NK-92 (cell line): ENCODE results near the gene ADISSP.
A peak's percentile ranks its signal among the peaks of the same experiment; 100 is the strongest.
"Not testable (repeated sequence)": the region's sequence is repeated elsewhere in the genome, so short reads cannot be mapped to it uniquely, and the experiment has no call there.

ENCODE experiments used
- DNase-seq: peaks from one replicate; lab custom pipeline; 2025; ENCODE audit not compliant: unreplicated experiment; lab: John Stamatoyannopoulos, UW

Gene ADISSP

DNA sequence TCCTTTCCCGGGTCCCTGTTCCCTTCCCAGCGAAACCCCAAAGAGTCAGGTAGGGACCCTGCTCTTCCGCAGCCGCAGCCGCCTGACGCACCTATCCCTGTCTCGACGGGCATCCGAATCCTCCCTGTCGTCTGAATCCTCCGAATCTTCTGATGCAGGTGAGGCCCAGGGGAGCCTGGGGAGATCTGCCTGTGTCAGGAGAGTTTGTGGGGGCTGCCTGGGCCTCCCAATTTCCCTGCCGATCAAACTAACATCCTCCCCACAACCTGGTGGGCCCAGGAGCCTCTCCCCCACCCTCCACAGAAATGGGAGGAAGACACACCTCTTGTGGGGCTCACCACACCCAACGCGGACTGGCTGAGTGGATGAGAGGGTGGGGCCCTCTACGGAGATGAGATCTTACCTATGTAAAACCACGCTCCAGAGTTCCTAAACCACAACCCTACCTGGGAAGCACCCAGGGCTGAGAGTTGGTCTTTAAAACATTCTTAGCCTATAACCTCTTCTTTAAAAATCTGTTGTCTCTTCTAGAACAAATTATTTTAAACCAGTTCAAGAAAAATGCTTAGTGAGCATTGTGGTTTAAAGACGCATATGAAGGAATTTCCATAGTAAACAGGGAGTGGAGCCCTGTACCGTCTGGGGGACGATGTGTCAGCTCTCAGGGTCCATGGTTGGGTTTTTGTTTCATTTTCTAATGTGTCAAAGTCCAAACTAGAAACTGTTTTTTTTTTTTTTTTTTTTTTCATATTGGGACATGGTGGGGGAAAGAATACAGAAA lies 30.2 kb upstream of the ADISSP start:
- no peak for DNase-seq

DNA sequence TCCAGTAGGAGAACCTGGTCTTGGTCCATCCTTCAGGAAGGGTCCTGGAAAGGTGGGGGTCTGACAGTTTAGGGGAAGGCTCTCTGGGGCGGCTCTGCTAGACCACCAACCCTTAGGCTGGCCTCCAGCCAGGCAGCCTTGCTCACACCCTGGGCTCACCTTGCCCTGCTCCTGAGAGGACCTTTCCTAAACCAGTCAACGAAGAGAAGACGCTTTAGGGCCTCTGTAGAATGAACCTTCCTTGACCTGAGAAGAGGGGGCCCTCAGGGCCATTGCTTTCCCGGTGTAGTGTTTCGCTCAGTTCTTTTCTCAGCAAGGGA lies 29.6 kb upstream of the ADISSP start:
- no peak for DNase-seq

GRCh38 chr20:3796477-3797225 lies 29.1 kb upstream of the ADISSP start:
- no peak for DNase-seq

GRCh38 chr20:3795511-3796468 lies 28.2 kb upstream of the ADISSP start, which contains the start of gene CDC25B:
Gene CDC25B, plus strand, starts transcription at chr20:3796310. Its CDS starts 222 bp downstream, at chr20:3796532.
- peak; percentile 64 for DNase-seq

DNA sequence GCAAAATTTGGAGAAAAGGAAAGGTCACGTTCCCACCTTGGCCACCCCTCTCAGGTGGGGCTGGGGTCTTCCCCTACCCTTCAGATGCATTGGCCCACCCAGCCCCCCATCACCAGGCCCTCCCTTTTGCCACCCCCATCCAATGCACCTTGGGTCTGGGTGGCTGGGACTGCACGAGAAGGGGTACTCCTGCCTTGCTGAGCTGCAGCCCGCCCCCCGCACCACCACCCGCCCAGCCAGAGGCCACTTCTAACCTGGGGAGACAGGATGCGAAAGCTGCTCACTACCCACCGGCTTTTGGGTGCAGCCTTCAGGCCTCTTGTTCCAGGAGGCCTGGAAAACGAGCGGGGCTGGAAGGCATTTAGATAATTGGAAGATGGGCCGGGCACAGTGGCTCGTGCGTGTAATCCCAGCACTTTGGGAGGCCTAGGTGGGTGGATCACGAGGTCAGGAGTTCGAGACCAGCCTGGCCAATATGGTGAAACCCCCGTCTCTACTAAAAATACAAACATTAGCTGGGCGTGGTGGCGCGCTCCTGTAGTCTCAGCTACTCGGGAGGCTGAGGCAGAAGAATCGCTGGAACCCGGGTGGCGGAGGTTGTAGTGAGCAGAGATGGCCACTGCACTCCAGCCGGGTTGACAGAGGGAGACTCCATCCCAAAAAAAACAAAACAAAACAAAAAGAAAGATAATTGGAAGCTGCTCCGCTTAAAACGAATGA lies 27.3 kb upstream of the ADISSP start:
- no peak for DNase-seq

GRCh38 chr20:3794168-3794567 lies 26.6 kb upstream of the ADISSP start:
- DNase-seq: not testable (repeated sequence)

DNA sequence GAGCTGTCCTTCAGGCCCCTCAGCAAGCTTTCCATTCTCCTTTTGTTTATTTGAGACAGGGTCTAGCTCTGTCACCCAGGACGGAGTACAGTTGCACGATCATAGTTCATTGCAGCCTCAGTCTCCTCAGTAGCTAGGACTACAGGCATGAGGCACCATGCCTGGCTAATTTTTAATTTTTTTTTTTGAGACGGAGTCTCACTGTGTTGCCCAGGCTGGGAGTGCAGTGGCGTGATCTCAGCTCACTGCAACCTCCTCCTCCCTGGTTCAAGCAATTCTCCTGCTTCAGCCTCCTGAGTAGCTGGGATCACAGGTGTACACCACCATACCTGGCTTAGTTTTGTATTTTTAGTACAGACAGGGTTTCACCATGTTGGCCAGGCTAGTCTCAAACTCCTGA lies 21.6 kb upstream of the ADISSP start:
- DNase-seq: not testable (repeated sequence)

GRCh38 chr20:3788685-3789155 lies 21.2 kb upstream of the ADISSP start:
- DNase-seq: no peak

GRCh38 chr20:3787324-3788014 lies 19.9 kb upstream of the ADISSP start:
- no peak for DNase-seq

DNA sequence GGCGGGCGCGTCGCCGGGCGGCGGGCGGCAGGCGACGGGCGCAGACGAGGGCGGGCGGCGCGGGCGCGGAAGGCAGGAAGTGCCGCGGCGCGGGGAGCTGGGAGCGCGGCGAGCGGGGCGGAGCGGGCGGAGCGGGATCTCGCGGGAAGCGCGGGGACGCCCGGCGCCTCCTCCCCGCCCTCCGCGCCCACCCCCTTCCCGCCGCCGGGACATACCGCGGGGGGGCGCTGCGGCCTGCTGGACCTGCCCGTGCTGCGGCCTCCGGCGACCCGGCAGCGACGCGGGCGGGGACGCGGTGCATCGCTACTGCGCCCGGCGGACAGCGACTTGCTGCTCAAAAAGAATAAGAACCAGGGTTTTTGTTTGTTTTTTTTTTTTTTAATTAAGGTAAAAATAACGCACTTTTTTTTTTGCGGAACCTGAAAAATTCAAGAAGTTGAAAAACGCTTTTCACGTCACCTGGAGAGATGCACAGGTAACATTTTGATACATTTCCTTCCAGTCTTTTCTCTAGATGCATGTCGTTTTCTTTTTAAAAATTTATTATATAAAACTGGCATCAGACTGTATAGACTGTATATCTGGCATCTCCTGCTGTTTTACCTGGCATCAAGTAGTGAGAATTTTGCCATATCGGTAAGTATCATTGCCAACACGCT lies 19.2 kb upstream of the ADISSP start, which contains the start of gene CENPB:
CENPB (minus strand) TSS at position 76 of the 659 bp plus-strand sequence. CDS start 257 bp downstream, outside the sequence.
- peak; percentile 12 for DNase-seq

- no peak for DNase-seq
These were observed 18.6 kb upstream of the ADISSP start for GRCh38 chr20:3786126-3786484.

GRCh38 chr20:3785240-3786125 lies 17.9 kb upstream of the ADISSP start:
- DNase-seq: no peak

DNA sequence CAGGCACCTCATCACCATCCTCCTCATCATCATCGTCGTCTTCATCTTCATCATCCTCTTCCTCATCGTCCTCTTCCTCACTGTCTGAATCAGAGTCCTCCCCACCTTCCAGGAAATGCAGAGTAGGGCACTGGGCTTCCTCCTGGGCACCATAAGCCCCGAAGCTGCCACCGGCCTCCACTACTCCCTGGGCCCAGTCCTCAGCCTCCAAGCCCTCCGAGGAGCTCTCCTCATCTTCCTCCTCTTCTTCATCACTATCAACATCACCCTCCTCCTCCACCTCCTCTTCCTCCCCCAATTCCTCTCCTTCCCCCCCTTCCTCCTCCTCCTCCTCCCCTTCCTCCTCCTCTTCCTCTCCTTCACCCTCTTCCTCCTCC lies 17.3 kb upstream of the ADISSP start:
- DNase-seq: no peak

GRCh38 chr20:3784216-3784853 lies 16.8 kb upstream of the ADISSP start:
- DNase-seq: no peak

DNA sequence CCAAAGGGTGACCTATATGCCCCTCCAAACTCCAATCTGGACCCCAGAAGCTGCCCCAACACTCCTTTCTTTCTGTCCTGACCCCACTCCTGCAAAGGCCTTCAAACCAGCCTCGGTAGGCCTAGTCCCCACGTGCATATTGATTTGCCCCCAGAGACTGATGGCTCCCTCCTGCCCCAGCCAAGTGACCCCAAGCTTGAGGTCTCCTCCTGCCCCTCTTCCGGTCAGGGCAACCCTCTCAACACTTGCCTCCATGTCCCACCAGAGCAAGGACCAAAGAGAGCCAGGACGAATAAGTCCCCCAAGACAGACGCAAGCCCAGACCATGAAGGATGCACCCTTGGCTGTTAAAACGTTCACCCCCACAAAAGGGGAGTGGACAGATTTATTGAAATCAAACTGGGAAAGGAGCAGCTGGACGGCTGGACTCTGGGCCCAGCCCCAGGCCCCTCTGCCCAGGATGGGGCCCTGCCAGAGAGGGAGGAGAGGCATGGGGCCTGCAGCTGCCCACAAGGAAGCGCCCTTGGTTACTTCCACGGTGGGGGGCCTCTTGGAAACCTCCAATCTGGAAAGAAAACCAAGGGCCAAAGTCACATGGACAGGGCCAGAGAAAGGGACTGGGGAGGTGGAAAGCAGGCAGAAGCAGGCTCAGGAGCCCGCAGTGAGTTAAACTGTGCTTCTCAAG lies 16.1 kb upstream of the ADISSP start:
- no peak for DNase-seq

DNA sequence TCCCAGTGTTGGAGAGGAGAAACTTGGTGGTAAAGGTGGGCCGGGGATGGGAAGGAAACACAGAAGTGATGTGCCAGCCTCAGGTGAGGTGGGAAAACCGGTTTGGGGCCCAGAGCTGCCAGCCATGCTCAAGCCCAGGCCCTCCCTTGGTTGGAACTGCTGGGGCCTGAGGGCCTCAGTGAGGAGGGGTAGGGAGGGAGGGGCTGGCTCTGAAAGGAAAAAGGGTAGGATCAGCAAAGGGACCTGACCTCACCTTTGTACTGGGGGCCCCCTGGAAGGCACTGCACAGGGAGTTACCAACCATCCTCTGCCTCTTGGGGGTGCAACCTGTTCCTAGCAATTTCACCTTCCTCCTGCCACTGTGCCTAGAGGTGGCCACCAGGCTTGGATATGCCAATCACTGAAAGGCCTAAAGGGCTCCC lies 15.5 kb upstream of the ADISSP start:
- DNase-seq: no peak

- DNase-seq: no peak
These were observed 15.0 kb upstream of the ADISSP start for GRCh38 chr20:3782597-3782996.
